Measurements from ENCODE around the gene MEGF6. TPM values are rescaled to one million over a fixed set of nuclear protein-coding genes. Genes with fewer than 3 reads are reported as not detected.
A peak's percentile ranks its signal among the peaks of the same experiment; 100 is the strongest.

MEGF6 gene
- total and polyA plus RNA-seq, 2 of the 8 experiments (the other 6 are each of a cell fraction or from before 2014, with no cell fraction given), result 4.1 to 14.8 TPM

DNA sequence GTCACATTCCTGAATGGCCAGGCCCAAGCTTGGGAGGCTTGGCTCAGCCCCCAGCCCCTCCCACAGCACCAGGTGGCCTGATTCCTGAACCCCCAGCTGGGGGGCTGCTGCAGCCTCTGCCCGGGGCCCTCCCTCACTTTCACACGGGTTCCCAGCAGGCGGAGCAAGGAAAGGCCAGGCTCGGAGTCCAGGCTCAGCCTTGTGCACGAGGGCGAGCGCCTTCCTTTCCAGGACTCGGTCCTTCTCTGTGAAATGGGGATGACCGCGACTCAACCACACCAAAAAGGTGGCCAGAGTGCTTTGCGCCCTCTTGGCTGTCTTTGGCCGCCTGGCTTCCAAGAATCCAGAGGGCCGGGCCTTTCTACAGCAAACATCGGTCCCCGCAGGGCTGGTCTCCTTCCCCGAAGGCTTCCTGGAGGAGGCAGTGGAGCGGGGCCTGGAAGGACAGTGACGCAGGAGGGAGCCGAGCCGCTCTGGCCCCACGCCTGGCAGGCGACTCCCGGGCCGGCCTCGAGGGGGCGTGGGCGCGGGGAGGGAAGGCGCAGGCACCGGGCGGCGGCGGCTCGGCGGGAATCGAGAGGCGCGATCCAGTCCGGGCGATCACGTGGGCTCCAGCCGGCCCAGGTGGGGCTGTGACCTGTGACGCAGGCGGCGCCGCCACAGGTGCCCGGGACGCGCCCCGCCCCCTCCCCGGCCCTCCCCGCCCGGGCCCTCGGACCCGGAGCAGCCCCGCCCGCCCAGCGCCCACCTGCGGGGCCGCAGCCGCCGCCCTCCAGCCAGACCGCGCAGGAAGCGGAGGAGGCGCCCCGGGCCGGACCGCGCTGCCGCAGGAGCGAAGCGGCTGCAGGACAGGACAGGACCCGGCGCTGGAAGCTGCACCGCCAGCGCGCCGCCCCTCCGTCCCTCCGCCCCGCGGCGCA, 157.2 kb downstream of the MEGF6 start, which contains the start of gene ARHGEF16 (continued):
- TF ChIP-seq, protein P1, sequence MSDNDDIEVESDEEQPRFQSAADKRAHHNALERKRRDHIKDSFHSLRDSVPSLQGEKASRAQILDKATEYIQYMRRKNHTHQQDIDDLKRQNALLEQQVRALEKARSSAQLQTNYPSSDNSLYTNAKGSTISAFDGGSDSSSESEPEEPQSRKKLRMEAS (IDR thresholded peaks at IDR 0.05), result peak; percentile 95
- TF ChIP-seq, protein P2, sequence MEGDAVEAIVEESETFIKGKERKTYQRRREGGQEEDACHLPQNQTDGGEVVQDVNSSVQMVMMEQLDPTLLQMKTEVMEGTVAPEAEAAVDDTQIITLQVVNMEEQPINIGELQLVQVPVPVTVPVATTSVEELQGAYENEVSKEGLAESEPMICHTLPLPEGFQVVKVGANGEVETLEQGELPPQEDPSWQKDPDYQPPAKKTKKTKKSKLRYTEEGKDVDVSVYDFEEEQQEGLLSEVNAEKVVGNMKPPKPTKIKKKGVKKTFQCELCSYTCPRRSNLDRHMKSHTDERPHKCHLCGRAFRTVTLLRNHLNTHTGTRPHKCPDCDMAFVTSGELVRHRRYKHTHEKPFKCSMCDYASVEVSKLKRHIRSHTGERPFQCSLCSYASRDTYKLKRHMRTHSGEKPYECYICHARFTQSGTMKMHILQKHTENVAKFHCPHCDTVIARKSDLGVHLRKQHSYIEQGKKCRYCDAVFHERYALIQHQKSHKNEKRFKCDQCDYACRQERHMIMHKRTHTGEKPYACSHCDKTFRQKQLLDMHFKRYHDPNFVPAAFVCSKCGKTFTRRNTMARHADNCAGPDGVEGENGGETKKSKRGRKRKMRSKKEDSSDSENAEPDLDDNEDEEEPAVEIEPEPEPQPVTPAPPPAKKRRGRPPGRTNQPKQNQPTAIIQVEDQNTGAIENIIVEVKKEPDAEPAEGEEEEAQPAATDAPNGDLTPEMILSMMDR (IDR thresholded peaks at IDR 0.05; ENCODE audit: control extremely low read depth in 1 of 3, insufficient read depth in 1 of 3, low read depth in 1 of 3, low read length in 3 of 3), result peak in 2 of 3 experiments; percentile 49 to 57; a peak in 3 of 4 replicates
- TF ChIP-seq HDAC6 (IDR thresholded peaks at IDR 0.05; ENCODE audit: low read depth, low read length), result no peak
- no peak for TF ChIP-seq RNF2 (IDR thresholded peaks at IDR 0.05; ENCODE audit: borderline replicate concordance, low read depth, low read length, missing control alignments, poor library complexity, severe bottlenecking)
- TF ChIP-seq ASH2L (IDR thresholded peaks at IDR 0.05; ENCODE audit: low read length), result no peak
- no peak for TF ChIP-seq FOSL1 (IDR thresholded peaks at IDR 0.05; ENCODE audit: insufficient read depth, low read depth, low read length)
- TF ChIP-seq SIN3A (conservative IDR thresholded peaks at IDR 0.05 in 1 of 2, IDR thresholded peaks at IDR 0.05 in 1 of 2; ENCODE audit: low read depth in 1 of 2, low read length in 2 of 2), result no peak; a peak in 1 of 4 replicates
- TF ChIP-seq TAF7 (optimal IDR thresholded peaks at IDR 0.05; ENCODE audit: borderline replicate concordance, low read depth, low read length), result no peak
- TF ChIP-seq, protein P3, sequence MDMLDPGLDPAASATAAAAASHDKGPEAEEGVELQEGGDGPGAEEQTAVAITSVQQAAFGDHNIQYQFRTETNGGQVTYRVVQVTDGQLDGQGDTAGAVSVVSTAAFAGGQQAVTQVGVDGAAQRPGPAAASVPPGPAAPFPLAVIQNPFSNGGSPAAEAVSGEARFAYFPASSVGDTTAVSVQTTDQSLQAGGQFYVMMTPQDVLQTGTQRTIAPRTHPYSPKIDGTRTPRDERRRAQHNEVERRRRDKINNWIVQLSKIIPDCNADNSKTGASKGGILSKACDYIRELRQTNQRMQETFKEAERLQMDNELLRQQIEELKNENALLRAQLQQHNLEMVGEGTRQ (IDR thresholded peaks at IDR 0.05; ENCODE audit: low read length), result peak; percentile 81
- TF ChIP-seq CHD1 (IDR thresholded peaks at IDR 0.05; ENCODE audit: low read depth, low read length), result no peak
- TF ChIP-seq CBX8 (IDR thresholded peaks at IDR 0.05; ENCODE audit: borderline replicate concordance, low read depth, low read length), result no peak
- peak in 1 of 2 experiments; percentile 64; a peak in 2 of 3 replicates for TF ChIP-seq POLR2A (IDR thresholded peaks at IDR 0.05; ENCODE audit: control extremely low read depth in 1 of 2, low read depth in 2 of 2, low read length in 2 of 2)
- peak; percentile 15 to 31; a peak in 2 of 4 replicates for TF ChIP-seq RAD21 (IDR thresholded peaks at IDR 0.05 in 1 of 2, conservative IDR thresholded peaks at IDR 0.05 in 1 of 2; ENCODE audit: low read depth in 2 of 2, low read length in 2 of 2)
- TF ChIP-seq MAFK (IDR thresholded peaks at IDR 0.05; ENCODE audit: low read depth, low read length), result no peak
- no peak for TF ChIP-seq KDM5A (IDR thresholded peaks at IDR 0.05; ENCODE audit: low read length)
- TF ChIP-seq GTF2F1 (IDR thresholded peaks at IDR 0.05; ENCODE audit: borderline replicate concordance, low read depth, low read length), result no peak
- no peak for TF ChIP-seq BRCA1 (IDR thresholded peaks at IDR 0.05; ENCODE audit: low read depth, low read length)
- TF ChIP-seq SP4 (IDR thresholded peaks at IDR 0.05; ENCODE audit: low read length), result no peak

Data from H1 (cell line).